GM10266 (cell line): ENCODE results near the gene BCL7C.
A peak's percentile ranks its signal among the peaks of the same experiment; 100 is the strongest.

ENCODE experiments used
- DNase-seq: peaks from one replicate; pipeline ENCODE4 v3.0.0; 2012; ENCODE audit errors: extremely low spot score
- TF ChIP-seq, protein P1 (sequence below): IDR thresholded peaks from 2 replicates; pipeline ENCODE4 v1.5.1; 2012; ENCODE audit warnings: mild to moderate bottlenecking, low read depth; ENCODE audit not compliant: control insufficient read depth, insufficient read depth; ENCODE audit errors: missing control alignments

Gene BCL7C

GRCh38 chr16:30930160-30930571, 36.3 kb upstream of the BCL7C start:
- TF ChIP-seq, protein P1, sequence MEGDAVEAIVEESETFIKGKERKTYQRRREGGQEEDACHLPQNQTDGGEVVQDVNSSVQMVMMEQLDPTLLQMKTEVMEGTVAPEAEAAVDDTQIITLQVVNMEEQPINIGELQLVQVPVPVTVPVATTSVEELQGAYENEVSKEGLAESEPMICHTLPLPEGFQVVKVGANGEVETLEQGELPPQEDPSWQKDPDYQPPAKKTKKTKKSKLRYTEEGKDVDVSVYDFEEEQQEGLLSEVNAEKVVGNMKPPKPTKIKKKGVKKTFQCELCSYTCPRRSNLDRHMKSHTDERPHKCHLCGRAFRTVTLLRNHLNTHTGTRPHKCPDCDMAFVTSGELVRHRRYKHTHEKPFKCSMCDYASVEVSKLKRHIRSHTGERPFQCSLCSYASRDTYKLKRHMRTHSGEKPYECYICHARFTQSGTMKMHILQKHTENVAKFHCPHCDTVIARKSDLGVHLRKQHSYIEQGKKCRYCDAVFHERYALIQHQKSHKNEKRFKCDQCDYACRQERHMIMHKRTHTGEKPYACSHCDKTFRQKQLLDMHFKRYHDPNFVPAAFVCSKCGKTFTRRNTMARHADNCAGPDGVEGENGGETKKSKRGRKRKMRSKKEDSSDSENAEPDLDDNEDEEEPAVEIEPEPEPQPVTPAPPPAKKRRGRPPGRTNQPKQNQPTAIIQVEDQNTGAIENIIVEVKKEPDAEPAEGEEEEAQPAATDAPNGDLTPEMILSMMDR: no peak

GRCh38 chr16:30929167-30929566, 35.3 kb upstream of the BCL7C start:
- TF ChIP-seq, protein P1: no peak
- DNase-seq: no peak

More at GRCh38 chr16:30930160-30930571, 36.3 kb upstream of the BCL7C start:
- DNase-seq: no peak

DNA sequence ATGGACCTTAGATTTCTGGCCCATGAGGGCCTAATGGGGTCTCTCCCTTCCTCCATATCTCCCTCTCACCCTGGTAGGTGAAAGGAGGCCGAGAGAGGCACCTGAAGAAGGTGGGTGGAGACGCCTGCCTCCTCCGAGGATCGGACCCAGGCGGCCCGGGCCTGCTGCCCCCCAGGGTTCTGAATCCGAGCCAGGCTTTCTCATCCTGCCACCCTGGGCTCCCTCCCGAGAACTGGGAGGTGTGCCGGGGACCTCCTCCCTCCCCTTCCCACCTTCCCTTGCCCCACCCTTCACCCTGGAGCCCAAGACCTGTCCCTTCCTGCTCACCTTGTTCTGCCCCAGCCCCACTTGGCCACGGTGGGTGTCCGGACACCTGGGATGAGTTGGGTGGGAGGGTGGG, 34.5 kb upstream of the BCL7C start:
- DNase-seq: no peak
- TF ChIP-seq, protein P1: no peak

- TF ChIP-seq, protein P1: no peak
These were observed 34.0 kb upstream of the BCL7C start for GRCh38 chr16:30927789-30928378.

GRCh38 chr16:30926937-30927788, 33.3 kb upstream of the BCL7C start:
- no peak for DNase-seq
- TF ChIP-seq, protein P1: no peak

More at GRCh38 chr16:30927789-30928378, 34.0 kb upstream of the BCL7C start:
- DNase-seq: peak; percentile 68

DNA sequence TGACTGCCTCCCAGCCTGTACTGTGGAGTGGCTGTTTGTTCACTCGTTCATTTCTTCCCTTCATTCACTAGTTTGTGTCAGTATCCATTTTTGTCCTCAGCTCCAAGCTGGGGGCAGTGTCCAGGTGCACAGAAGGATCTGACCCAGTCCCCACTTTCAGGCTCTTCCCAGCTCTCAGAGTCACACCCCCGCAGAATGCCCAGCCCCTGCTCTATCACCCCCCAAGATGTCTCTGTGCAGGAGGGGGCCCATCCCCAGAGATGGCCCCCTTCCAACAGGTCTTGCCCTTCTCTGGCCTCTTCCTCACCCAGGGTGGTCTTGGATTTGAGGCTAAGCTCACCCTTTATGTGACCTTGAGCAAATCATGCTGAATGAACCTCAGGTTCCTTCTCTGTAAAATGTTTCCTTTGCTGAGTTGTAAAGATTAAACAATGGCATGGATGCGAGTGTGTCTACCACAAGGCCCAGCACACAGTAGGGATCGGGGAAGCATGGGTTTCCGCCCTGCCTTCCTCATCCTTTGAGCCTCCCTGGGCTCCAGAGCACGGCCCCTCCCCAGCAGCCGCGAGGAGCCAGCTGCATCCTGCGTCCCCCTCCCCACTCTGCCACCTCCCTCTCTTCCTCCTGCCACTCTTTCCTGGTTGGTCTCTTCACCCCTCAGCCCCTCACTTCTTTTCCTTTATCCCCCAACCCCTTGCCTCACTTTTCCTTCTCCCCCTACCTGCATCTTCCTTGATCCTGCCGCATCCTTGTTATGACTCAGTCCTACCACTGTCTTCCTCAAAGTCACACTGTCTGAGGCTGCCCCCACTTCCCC, 32.3 kb upstream of the BCL7C start:
- DNase-seq: no peak
- TF ChIP-seq, protein P1: no peak
